Coronary artery (tissue), 2 donors: ENCODE measurements around the gene NOCT.
A peak's percentile ranks its signal among the peaks of the same experiment; 100 is the strongest.

Experiments used
- DNase-seq: peaks from one replicate; pipeline ENCODE4 v3.0.0-alpha.2; 2017; ENCODE audit warnings: low spot score
- H3K27ac ChIP-seq, 2 donors: fragments of 200-600 bp; sonication (generic); one replicate each; pipeline ENCODE4 v1.5.1; 2016 to 2019
- H3K4me3 ChIP-seq: fragments of 200-600 bp; sonication (generic); 2 replicates; pipeline ENCODE4 v1.5.1; 2016; ENCODE audit warnings: mild to moderate bottlenecking, moderate library complexity
- TF ChIP-seq, protein P1 (sequence below): fragments of 200-600 bp; sonication (generic); IDR thresholded peaks from one replicate; pipeline ENCODE4 v1.5.1; 2019; ENCODE audit warnings: antibody characterized with exemption

Gene NOCT, protein sequence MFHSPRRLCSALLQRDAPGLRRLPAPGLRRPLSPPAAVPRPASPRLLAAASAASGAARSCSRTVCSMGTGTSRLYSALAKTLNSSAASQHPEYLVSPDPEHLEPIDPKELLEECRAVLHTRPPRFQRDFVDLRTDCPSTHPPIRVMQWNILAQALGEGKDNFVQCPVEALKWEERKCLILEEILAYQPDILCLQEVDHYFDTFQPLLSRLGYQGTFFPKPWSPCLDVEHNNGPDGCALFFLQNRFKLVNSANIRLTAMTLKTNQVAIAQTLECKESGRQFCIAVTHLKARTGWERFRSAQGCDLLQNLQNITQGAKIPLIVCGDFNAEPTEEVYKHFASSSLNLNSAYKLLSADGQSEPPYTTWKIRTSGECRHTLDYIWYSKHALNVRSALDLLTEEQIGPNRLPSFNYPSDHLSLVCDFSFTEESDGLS

DNA sequence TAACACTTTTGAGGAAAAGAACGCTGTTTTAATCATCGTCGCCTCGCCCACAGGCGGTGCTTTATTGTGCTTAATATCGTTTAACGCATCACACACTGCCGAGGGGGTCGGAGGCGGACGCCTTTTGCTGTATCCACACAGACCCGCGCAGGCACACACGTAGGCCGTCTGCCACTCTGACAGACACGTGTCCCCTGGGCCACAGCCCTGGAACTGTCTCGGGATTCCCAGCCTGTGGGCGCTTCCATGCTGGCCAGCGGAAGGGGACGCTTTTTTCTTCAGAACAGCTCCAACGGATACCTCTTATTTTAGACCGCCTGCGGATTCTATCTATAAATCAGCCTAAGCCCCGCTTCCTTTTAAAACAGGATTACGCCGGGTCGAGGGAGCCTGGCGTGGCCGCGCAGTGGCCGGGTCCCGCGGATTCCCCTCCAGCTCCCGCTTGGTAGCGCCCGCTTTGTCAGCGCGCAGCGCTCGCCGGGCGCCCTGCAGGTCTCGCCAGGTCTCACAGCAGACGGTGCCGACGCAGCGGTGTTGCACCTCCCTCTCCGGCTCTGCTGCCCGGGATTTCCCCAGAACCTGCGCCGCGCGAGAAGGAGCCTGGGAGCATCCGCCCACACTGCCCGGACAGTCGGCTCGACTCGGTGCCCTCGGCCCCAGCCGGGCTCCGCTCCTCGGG, at the start of gene NOCT:
Gene NOCT, plus strand, starts transcription at position 513 of the 679 bp plus-strand sequence. CDS start 201 bp downstream, outside the sequence.
- Histone ChIP-seq H3K27ac (peak within 1 kb of the TSS; percentile 96), H3K4me3 (peak within 1 kb of the TSS; percentile 96)
- TF ChIP-seq, protein P1, sequence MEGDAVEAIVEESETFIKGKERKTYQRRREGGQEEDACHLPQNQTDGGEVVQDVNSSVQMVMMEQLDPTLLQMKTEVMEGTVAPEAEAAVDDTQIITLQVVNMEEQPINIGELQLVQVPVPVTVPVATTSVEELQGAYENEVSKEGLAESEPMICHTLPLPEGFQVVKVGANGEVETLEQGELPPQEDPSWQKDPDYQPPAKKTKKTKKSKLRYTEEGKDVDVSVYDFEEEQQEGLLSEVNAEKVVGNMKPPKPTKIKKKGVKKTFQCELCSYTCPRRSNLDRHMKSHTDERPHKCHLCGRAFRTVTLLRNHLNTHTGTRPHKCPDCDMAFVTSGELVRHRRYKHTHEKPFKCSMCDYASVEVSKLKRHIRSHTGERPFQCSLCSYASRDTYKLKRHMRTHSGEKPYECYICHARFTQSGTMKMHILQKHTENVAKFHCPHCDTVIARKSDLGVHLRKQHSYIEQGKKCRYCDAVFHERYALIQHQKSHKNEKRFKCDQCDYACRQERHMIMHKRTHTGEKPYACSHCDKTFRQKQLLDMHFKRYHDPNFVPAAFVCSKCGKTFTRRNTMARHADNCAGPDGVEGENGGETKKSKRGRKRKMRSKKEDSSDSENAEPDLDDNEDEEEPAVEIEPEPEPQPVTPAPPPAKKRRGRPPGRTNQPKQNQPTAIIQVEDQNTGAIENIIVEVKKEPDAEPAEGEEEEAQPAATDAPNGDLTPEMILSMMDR: no peak
- peak; percentile 92 for DNase-seq

DNA sequence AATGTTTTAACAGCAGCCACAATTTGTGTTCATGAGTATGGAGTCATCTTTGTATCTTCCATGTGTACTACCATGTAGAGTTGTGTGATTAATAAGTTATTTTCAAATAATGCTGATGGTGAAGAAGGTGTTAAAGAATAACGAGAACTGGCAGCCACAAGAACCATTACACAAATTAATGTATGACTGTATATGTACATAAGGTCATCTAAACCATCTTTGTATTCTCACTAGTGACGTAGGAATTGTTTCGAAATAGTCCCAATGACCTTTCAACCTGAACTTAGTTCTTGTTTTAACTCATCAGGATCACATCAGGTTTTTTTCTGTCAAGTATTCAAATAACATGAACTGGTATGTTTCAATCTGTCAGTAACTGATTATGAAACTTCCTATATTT, 48.3 kb upstream of the NOCT start:
- Histone ChIP-seq H3K27ac (no peak overlapping the region), H3K4me3 (no peak overlapping the region)
- no peak for DNase-seq
- TF ChIP-seq, protein P1: no peak

DNA sequence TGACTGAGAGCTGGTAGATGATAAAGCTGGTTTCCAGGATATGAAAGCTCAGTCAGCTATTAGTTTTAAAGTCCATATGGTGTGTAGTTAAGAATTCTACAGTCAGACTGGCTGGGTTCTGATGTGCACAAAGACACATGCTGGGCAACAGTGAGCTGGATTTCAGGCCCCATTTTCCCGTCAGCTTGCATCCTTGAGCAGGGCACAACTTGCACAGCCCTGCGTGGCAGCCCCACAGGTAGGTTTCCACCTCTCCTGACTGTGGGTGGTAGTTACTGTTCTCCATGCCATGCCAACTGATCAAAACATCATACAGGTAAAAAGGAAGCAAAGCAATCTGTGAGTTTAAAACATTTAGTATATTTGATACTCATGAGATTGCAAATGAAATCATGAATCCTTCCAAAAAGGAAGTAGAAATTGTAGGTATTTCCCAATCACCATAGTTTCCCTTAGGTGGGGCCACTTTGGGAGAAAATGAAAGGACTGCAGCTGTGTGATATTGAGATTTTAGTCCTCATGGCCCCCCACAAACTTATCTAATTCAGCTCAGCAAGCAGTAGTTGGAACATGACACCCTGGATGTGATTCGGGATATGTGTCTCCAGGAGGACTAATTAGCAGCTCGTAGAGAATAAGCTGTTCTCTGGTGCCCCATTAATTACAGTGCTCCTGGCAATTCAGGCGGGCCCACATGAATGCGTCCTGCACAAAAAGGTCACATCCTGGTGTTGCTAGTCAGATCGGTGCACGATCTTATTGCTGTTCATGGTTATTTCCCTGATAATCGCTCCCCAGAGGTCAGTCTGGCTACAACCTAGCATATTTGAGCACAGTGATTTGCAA, 42.4 kb upstream of the NOCT start:
- TF ChIP-seq, protein P1: no peak
- Histone ChIP-seq H3K4me3 (no peak overlapping the region), H3K27ac (no peak overlapping the region)
- no peak for DNase-seq

DNA sequence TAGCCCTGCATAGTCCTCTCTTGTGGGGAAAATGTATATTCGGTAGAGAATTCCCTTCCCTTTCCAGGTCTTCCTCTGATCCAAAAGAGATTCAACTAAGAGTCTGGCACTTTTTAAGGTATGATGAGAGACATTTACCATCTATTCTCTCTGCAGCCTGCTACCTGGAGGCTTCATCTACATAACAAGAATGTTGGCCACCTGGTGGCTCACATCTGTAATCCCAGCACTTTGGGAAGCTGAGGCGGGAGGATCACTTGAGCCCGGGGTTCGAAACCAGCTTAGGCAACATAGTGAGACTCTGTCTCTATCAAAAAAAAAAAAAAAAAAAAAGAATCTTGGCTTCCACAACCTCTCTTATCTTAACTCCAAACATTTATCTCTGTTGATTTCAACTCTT, 40.4 kb upstream of the NOCT start:
- no peak for DNase-seq
- TF ChIP-seq, protein P1: no peak
- Histone ChIP-seq H3K27ac (no peak overlapping the region), H3K4me3 (no peak overlapping the region)

DNA sequence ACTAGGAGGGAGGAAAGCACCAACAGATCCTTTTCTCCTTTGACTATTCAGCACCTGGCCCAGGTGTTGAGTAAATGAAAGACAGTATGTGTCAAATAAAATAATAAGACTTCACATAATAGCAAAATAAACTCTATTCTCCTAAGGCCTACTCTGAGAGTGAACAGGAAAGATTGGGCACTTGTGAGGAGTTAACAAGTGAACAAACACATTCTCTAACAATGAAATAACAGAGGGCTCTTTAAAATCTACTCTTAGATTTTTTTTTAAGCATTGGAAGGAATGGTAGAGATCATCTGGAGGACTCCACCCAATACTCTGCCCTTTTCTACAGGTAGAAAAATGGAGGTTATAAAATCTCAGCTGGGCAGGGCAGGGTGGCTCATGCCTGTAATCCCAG, 39.1 kb upstream of the NOCT start:
- DNase-seq: no peak
- H3K27ac ChIP-seq: no peak overlapping the region
- no peak overlapping the region for H3K4me3 ChIP-seq
- TF ChIP-seq, protein P1: no peak

DNA sequence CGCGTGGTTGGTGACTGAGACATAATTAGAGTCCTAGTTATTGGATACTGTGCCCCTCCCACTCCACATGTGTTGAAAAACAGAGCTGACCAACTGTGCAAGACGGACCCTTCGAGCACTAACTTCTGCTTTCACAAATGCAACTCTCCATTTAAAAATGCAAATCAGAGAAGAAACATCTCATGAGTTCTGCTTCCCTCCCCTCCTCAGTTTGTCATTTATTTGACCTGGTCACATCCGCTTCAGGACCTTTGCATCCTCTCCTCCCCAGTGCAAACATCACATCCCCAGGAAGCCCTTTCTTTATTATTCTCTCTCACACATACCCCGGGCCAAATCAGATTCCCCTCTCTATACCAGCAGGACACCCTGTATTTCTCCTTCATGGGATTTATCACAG, 38.1 kb upstream of the NOCT start:
- TF ChIP-seq, protein P1: no peak
- Histone ChIP-seq H3K27ac (no peak overlapping the region), H3K4me3 (no peak overlapping the region)
- DNase-seq: no peak
